Mammary epithelial cell (primary cell): ENCODE data around the gene DIPK2A.

Source experiments
- CTCF ChIP-seq, 2 donors: IDR thresholded peaks in 1 of 2; conservative IDR thresholded peaks in 1 of 2; 2 replicates each; pipeline ENCODE4 v1.5.1; 2011 to 2012; ENCODE audit warnings: inconsistent platforms in 2 of 2, low read length in 2 of 2, mild to moderate bottlenecking in 2 of 2, control low read depth in 1 of 2, low read depth in 1 of 2; ENCODE audit not compliant: insufficient read depth in 1 of 2; ENCODE audit errors: extremely low read depth in 1 of 2
- EZH2 ChIP-seq: IDR thresholded peaks from 2 replicates; pipeline ENCODE4 v1.6.1; 2012; ENCODE audit warnings: low read length, inconsistent platforms, borderline replicate concordance

DNA sequence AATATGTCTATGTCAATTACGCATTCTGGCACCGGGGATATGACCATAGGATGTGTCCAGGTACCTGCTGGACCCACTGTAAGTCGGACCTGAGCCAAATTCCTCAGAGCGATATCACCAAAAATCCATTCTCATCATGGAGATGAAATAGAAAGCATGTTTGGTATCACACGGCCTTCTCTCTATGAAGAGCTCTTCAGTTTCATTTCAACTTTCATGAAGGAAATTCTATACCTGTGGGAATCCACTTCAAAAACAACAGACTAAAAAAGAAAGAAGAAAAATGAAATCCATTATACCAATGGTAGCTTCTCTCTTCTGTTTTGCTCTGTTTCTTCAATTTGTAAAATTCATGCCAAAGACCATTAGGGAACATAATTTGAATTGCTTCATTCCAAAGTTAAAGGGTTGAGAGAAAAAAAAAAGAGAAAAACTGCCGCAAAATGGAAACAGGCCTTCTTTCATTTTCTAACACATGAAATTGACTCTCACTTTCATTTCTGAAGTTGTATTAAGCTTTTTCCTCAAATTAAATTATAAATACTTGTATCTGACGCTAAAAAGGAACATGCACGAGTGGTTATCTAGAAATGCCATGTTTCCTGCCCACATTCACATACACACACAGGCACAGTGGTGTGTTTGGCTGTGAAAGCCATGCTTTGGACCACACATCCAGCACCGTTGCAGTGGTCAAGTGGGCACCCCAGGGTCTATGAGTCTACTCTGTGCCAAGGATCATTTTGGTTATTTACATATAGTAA lies 46.9 kb upstream of the DIPK2A start:
- TF ChIP-seq CTCF (conservative IDR thresholded peaks at IDR 0.05 in 1 of 2, IDR thresholded peaks at IDR 0.05 in 1 of 2; ENCODE audit: extremely low read depth in 1 of 2, insufficient read depth in 1 of 2, low read depth in 1 of 2, low read length in 2 of 2): no peak
- TF ChIP-seq EZH2: no peak
